IMR-90 (cell line): ENCODE results near the gene ARMC3.

Experiments used
- BHLHE40 ChIP-seq: fragments of 150-350 bp; IDR thresholded peaks from 2 replicates; pipeline ENCODE4 v1.6.1; 2016; ENCODE audit warnings: mild to moderate bottlenecking, low read depth, low read length
- CHD1 ChIP-seq: IDR thresholded peaks from 2 replicates; pipeline ENCODE4 v1.6.1; 2012; ENCODE audit warnings: low read depth, low read length, improper control_type of control experiment
- MAZ ChIP-seq: IDR thresholded peaks from 2 replicates; pipeline ENCODE4 v1.6.1; 2012; ENCODE audit warnings: low read depth, mild to moderate bottlenecking, low read length, improper control_type of control experiment, moderate library complexity, borderline replicate concordance
- MXI1 ChIP-seq: IDR thresholded peaks from 2 replicates; pipeline ENCODE4 v1.6.1; 2012; ENCODE audit warnings: low read depth, mild to moderate bottlenecking, low read length, moderate library complexity, borderline replicate concordance
- POLR2A ChIP-seq: IDR thresholded peaks from 2 replicates; pipeline ENCODE4 v1.6.1; 2012; ENCODE audit warnings: mild to moderate bottlenecking, low read depth, low read length
- RAD21 ChIP-seq: IDR thresholded peaks from 2 replicates; pipeline ENCODE4 v1.6.1; 2012; ENCODE audit warnings: low read length, improper control_type of control experiment
- TF ChIP-seq, protein P1 (sequence below): conservative IDR thresholded peaks from 2 replicates; pipeline ENCODE4 v1.5.1; 2012; ENCODE audit warnings: mild to moderate bottlenecking, low read depth, low read length, improper control_type of control experiment
- TF ChIP-seq, protein P2 (sequence below): fragments of 150-350 bp; IDR thresholded peaks from 2 replicates; pipeline ENCODE4 v1.6.1; 2017; ENCODE audit warnings: mild to moderate bottlenecking, antibody characterized with exemption, low read length, low read depth

- TF ChIP-seq MAZ (no peak), RAD21 (no peak), POLR2A (no peak), BHLHE40 (no peak), MXI1 (no peak), CHD1 (no peak)
- TF ChIP-seq, protein P1, sequence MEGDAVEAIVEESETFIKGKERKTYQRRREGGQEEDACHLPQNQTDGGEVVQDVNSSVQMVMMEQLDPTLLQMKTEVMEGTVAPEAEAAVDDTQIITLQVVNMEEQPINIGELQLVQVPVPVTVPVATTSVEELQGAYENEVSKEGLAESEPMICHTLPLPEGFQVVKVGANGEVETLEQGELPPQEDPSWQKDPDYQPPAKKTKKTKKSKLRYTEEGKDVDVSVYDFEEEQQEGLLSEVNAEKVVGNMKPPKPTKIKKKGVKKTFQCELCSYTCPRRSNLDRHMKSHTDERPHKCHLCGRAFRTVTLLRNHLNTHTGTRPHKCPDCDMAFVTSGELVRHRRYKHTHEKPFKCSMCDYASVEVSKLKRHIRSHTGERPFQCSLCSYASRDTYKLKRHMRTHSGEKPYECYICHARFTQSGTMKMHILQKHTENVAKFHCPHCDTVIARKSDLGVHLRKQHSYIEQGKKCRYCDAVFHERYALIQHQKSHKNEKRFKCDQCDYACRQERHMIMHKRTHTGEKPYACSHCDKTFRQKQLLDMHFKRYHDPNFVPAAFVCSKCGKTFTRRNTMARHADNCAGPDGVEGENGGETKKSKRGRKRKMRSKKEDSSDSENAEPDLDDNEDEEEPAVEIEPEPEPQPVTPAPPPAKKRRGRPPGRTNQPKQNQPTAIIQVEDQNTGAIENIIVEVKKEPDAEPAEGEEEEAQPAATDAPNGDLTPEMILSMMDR, result no peak
- TF ChIP-seq, protein P2, sequence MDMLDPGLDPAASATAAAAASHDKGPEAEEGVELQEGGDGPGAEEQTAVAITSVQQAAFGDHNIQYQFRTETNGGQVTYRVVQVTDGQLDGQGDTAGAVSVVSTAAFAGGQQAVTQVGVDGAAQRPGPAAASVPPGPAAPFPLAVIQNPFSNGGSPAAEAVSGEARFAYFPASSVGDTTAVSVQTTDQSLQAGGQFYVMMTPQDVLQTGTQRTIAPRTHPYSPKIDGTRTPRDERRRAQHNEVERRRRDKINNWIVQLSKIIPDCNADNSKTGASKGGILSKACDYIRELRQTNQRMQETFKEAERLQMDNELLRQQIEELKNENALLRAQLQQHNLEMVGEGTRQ, result no peak
Observed at GRCh38 chr10:23051855-23052331, 124.0 kb downstream of the ARMC3 start.
